H1 (cell line): ENCODE results near the gene ARPP19. TPM values are rescaled to one million over a fixed set of nuclear protein-coding genes. Genes with fewer than 3 reads are reported as not detected.

Experiments used
- CTCF ChIA-PET: fragments of 300-600 bp; sonication (Branson Sonifier 250); formaldehyde crosslinking; loops from one replicate; lab custom pipeline; 2021; ENCODE audit not compliant: partially characterized antibody; lab: Charles Lee
- POLR2A ChIA-PET: fragments of 300-600 bp; sonication (Branson Sonifier 250); formaldehyde crosslinking; loops from one replicate; lab custom pipeline; 2021; ENCODE audit warnings: inconsistent platforms; ENCODE audit not compliant: partially characterized antibody; lab: Charles Lee
- DNase-seq, 2 experiments: peaks; one replicate each; pipeline versions ENCODE4 v3.0.0 to v3.0.0-alpha.2; 2010 to 2022; ENCODE audit warnings: low spot score in 2 of 2, low read depth in 1 of 2, mixed read lengths in 1 of 2
- FAIRE-seq: peaks from 2 replicates; lab custom pipeline; 2011; peaks lifted over from hg19 to GRCh38; lab: Jason Lieb, UNC
- H2AFZ ChIP-seq: 2 replicates; pipeline ENCODE4 v1.8.1; 2012; ENCODE audit warnings: low read length, inconsistent platforms
- H2AK5ac ChIP-seq: 2 replicates; pipeline ENCODE4 v1.6.1; 2013; ENCODE audit warnings: low read depth, low read length
- H2BK120ac ChIP-seq: replicated peaks from 2 replicates; pipeline ENCODE3; 2013; ENCODE audit warnings: low read depth, low read length, inconsistent platforms
- H2BK12ac ChIP-seq: 2 replicates; pipeline ENCODE4 v1.6.1; 2013; ENCODE audit warnings: low read depth, low read length
- H2BK15ac ChIP-seq: 2 replicates; pipeline ENCODE4 v1.6.1; 2013; ENCODE audit warnings: low read length
- H2BK20ac ChIP-seq: 2 replicates; pipeline ENCODE4 v1.6.1; 2013; ENCODE audit warnings: low read length
- H2BK5ac ChIP-seq: 2 replicates; pipeline ENCODE4 v1.6.1; 2013; ENCODE audit warnings: low read depth, low read length
- H3K14ac ChIP-seq: 2 replicates; pipeline ENCODE4 v1.6.1; 2013; ENCODE audit warnings: inconsistent platforms; ENCODE audit not compliant: insufficient read length
- H3K18ac ChIP-seq: 2 replicates; pipeline ENCODE4 v1.6.1; 2013; ENCODE audit warnings: low read length; ENCODE audit errors: extremely low read depth
- H3K23ac ChIP-seq: 2 replicates; pipeline ENCODE4 v1.6.1; 2013; ENCODE audit warnings: inconsistent platforms; ENCODE audit not compliant: insufficient read length
- H3K23me2 ChIP-seq: 2 replicates; pipeline ENCODE4 v1.6.1; 2013; ENCODE audit warnings: low read depth, low read length
- H3K27ac ChIP-seq: 2 replicates; pipeline ENCODE4 v1.6.1; 2011; ENCODE audit warnings: low read depth, low read length, inconsistent platforms
- H3K27me3 ChIP-seq, 4 experiments: replicated peaks in 1 of 4; 1 replicate in 1 of 4; 2 replicates in 3 of 4; pipeline versions ENCODE4 v1.6.1 to v1.8.1; 2011 to 2013; ENCODE audit warnings: low read length in 3 of 4, mild to moderate bottlenecking in 3 of 4, inconsistent platforms in 2 of 4, mixed read lengths in 2 of 4, moderate library complexity in 1 of 4; ENCODE audit not compliant: control insufficient read depth in 3 of 4, insufficient read depth in 3 of 4; ENCODE audit errors: extremely low read depth in 1 of 4
- H3K36me3 ChIP-seq, 4 experiments: 2 replicates each; pipeline versions ENCODE4 v1.6.1 to v1.8.1; 2011 to 2013; ENCODE audit warnings: mild to moderate bottlenecking in 4 of 4, low read length in 3 of 4, moderate library complexity in 2 of 4, control low read depth in 1 of 4, inconsistent platforms in 1 of 4; ENCODE audit not compliant: insufficient read depth in 4 of 4, control insufficient read depth in 2 of 4
- H3K4ac ChIP-seq: replicated peaks from 2 replicates; pipeline ENCODE3; 2013; ENCODE audit warnings: low read length, low read depth, mixed read lengths, inconsistent platforms; ENCODE audit not compliant: insufficient read length
- H3K4me1 ChIP-seq, 4 experiments: replicated peaks in 1 of 4; 1 replicate in 1 of 4; 2 replicates in 3 of 4; pipeline versions ENCODE4 v1.6.1 to v1.8.1; 2011 to 2013; ENCODE audit warnings: low read length in 3 of 4, inconsistent platforms in 2 of 4, mixed read lengths in 1 of 4; ENCODE audit not compliant: insufficient read depth in 4 of 4, control insufficient read depth in 3 of 4
- H3K4me2 ChIP-seq, 2 experiments: 2 replicates each; pipeline versions ENCODE4 v1.6.1 to v1.8.1; 2011 to 2013; ENCODE audit warnings: low read depth in 2 of 2, low read length in 2 of 2, control low read depth in 1 of 2, inconsistent platforms in 1 of 2, mild to moderate bottlenecking in 1 of 2; ENCODE audit not compliant: insufficient read depth in 1 of 2
- H3K4me3 ChIP-seq, 4 experiments: fragments of 200-600, 300-600 bp in 1 of 4; sonication (generic), shearing (Covaris generic), sonication (Bioruptor Twin) in 1 of 4; 2 replicates each; pipeline versions ENCODE4 v1.5.1 to v1.8.1; 2011 to 2016; ENCODE audit warnings: low read length in 4 of 4, low read depth in 3 of 4, control low read depth in 2 of 4, inconsistent platforms in 2 of 4, mild to moderate bottlenecking in 2 of 4, mixed read lengths in 1 of 4, moderate library complexity in 1 of 4; ENCODE audit not compliant: insufficient read depth in 2 of 4; ENCODE audit errors: extremely low read depth in 1 of 4
- H3K56ac ChIP-seq: replicated peaks from 2 replicates; pipeline ENCODE3; 2013; ENCODE audit warnings: low read depth, mild to moderate bottlenecking, mixed read lengths, low read length, inconsistent platforms; ENCODE audit not compliant: insufficient read length
- H3K79me1 ChIP-seq: 2 replicates; pipeline ENCODE4 v1.6.1; 2013; ENCODE audit warnings: low read depth, low read length, control low read depth
- H3K79me2 ChIP-seq, 2 experiments: 2 replicates each; pipeline versions ENCODE4 v1.6.1 to v1.8.1; 2012 to 2013; ENCODE audit warnings: low read length in 2 of 2, mild to moderate bottlenecking in 2 of 2, inconsistent platforms in 1 of 2; ENCODE audit not compliant: insufficient read depth in 2 of 2, control insufficient read depth in 1 of 2
- H3K9ac ChIP-seq, 4 experiments: replicated peaks in 1 of 4; 1 replicate in 1 of 4; 2 replicates in 3 of 4; pipeline versions ENCODE4 v1.6.1 to v1.8.1; 2011 to 2013; ENCODE audit warnings: low read depth in 3 of 4, low read length in 3 of 4, control low read depth in 2 of 4, mild to moderate bottlenecking in 2 of 4, moderate library complexity in 2 of 4, inconsistent platforms in 1 of 4; ENCODE audit errors: extremely low read depth in 1 of 4
- H3K9me3 ChIP-seq, 2 experiments: 2 replicates each; pipeline versions ENCODE4 v1.6.1 to v1.8.1; 2012 to 2013; ENCODE audit warnings: mild to moderate bottlenecking in 2 of 2, moderate library complexity in 2 of 2, control low read depth in 1 of 2, inconsistent platforms in 1 of 2, low read depth in 1 of 2, low read length in 1 of 2, mixed read lengths in 1 of 2; ENCODE audit not compliant: insufficient read depth in 2 of 2
- H4K20me1 ChIP-seq, 2 experiments: replicated peaks in 1 of 2; 2 replicates each; pipeline versions ENCODE3 to v1.8.1; 2011 to 2013; ENCODE audit warnings: inconsistent platforms in 2 of 2, low read length in 2 of 2, mild to moderate bottlenecking in 1 of 2; ENCODE audit not compliant: insufficient read depth in 2 of 2, control insufficient read depth in 1 of 2
- H4K5ac ChIP-seq: 2 replicates; pipeline ENCODE4 v1.6.1; 2013; ENCODE audit warnings: low read length, low read depth, mixed read lengths, inconsistent platforms; ENCODE audit not compliant: insufficient read length
- H4K8ac ChIP-seq: 2 replicates; pipeline ENCODE4 v1.8.0; 2013; ENCODE audit warnings: mild to moderate bottlenecking, moderate library complexity, low read length, inconsistent platforms; ENCODE audit not compliant: insufficient read depth; ENCODE audit errors: extremely low read depth
- H4K91ac ChIP-seq: replicated peaks from 2 replicates; pipeline ENCODE3; 2013; ENCODE audit warnings: low read length, mixed read lengths, inconsistent platforms; ENCODE audit not compliant: insufficient read length
- BCL11A ChIP-seq, 2 experiments: IDR thresholded peaks; one replicate each; pipeline ENCODE4 v1.6.1; 2011; ENCODE audit warnings: low read depth in 2 of 2, low read length in 2 of 2, mild to moderate bottlenecking in 2 of 2
- FOSL1 ChIP-seq: IDR thresholded peaks from 2 replicates; pipeline ENCODE4 v1.6.1; 2011; ENCODE audit warnings: mild to moderate bottlenecking, low read depth, low read length, moderate library complexity; ENCODE audit not compliant: insufficient read depth
- JUN ChIP-seq: IDR thresholded peaks from 2 replicates; pipeline ENCODE4 v1.6.1; 2011; ENCODE audit warnings: low read depth, mild to moderate bottlenecking, improper control_type of control experiment, low read length
- KDM1A ChIP-seq: fragments of 200-600, 300-600 bp; sonication (generic); IDR thresholded peaks from 2 replicates; pipeline ENCODE4 v1.7.1; 2016; ENCODE audit warnings: mild to moderate bottlenecking, low read length, borderline replicate concordance
- SP4 ChIP-seq: IDR thresholded peaks from 2 replicates; pipeline ENCODE4 v1.6.1; 2012; ENCODE audit warnings: low read length, inconsistent platforms
- USF2 ChIP-seq: IDR thresholded peaks from 2 replicates; pipeline ENCODE4 v1.6.1; 2011; ENCODE audit warnings: low read length, improper control_type of control experiment
- WGBS, 2 experiments: shearing (Covaris generic) in 1 of 2; methylation state at CpG; one replicate each; pipeline versions ENCODE4 v1.1.6 to v1.1.7; 2013 to 2015; ENCODE audit warnings: low lambda C conversion rate in 2 of 2, mixed read lengths in 2 of 2, inconsistent platforms in 1 of 2, low coverage in 1 of 2, missing lambda C conversion rate in 1 of 2; ENCODE audit not compliant: insufficient replicate concordance in 2 of 2, insufficient coverage in 1 of 2, insufficient read length in 1 of 2; ENCODE audit errors: extremely low coverage in 1 of 2, missing lambda C conversion rate in 1 of 2; 5-methylcytosine and 5-hydroxymethylcytosine counted together
- polyA plus RNA-seq, 7 experiments: library from polyadenylated mRNA; depleted of rRNA in 3 of 7; stranded (reverse) in 5 of 7; unstranded in 2 of 7; fragments of >200 nt in 5 of 7; fragments of 200-250 nt in 2 of 7; gene quantifications; 1 replicate in 5 of 7; 2 replicates in 1 of 7; 4 replicates in 1 of 7; pipeline versions ENCODE4 v1.2.1 to v1.2.3, GENCODE V29; 2011 to 2013; ENCODE audit warnings: missing spikeins in 2 of 7, mixed read lengths in 2 of 7
- total RNA-seq: library from RNA; stranded (reverse); fragmentation: NEBNext Ultra II Directional; extraction: Animal tissue kit (Norgen Biotek cat#: 25700); gene quantifications from 2 replicates; pipeline ENCODE4 v1.2.1, GENCODE V29; 2021

The ARPP19 gene
- total and polyA plus RNA-seq, 2 of the 8 experiments (the other 6 are each of a cell fraction or from before 2014, with no cell fraction given) = 81.9 to 274 TPM

- ChIA-PET POLR2A (interaction anchor here (0.8 kb wide), 1 partner anchor 23 kb away, joined by 3 read pairs; no protein-coding TSS in a partner anchor), CTCF (interaction anchor here (0.5 to 1.8 kb wide), 3 partner anchors 12 to 252 kb away, joined by 3 to 4 read pairs (median 3); no protein-coding TSS in a partner anchor)
- no peak overlapping the region for H3K4me3 ChIP-seq
- H4K8ac ChIP-seq = no peak overlapping the region
- no peak overlapping the region for H2BK20ac ChIP-seq
- H3K79me2 ChIP-seq = peaks cover 0 to 14% of the 10 kb centered on the region in 2 experiments; a peak in 1 of 4 replicates
- no peak overlapping the region for H3K14ac ChIP-seq
- no peak overlapping the region for H2BK15ac ChIP-seq
- no peaks in the 10 kb centered on the region for H3K9me3 ChIP-seq
- no peaks in the 10 kb centered on the region for H3K23me2 ChIP-seq
- no peak overlapping the region for H3K23ac ChIP-seq
- FAIRE-seq (no peak), DNase-seq (no peak)
- no peak overlapping the region for H3K27ac ChIP-seq
- TF ChIP-seq BCL11A (IDR thresholded peaks at IDR 0.05; ENCODE audit: low read depth in 2 of 2, low read length in 2 of 2) (no peak), SP4 (no peak), USF2 (no peak), KDM1A (no peak), JUN (no peak), FOSL1 (no peak)
- no peaks in the 10 kb centered on the region for H3K27me3 ChIP-seq
- no peak overlapping the region for H4K5ac ChIP-seq
- no peak overlapping the region for H2BK12ac ChIP-seq
- no peak overlapping the region for H2AFZ ChIP-seq
- no peak overlapping the region for H2BK5ac ChIP-seq
- H3K36me3 ChIP-seq = no peaks in the 10 kb centered on the region
- no peaks in the 10 kb centered on the region; the same call in 1 of the 2 replicates for H3K79me1 ChIP-seq
- H3K56ac ChIP-seq = no peak overlapping the region
- no peak overlapping the region for H3K9ac ChIP-seq
- no peak overlapping the region for H3K18ac ChIP-seq
- no peaks in the 10 kb centered on the region for H4K20me1 ChIP-seq
- 79% methylated on average over 6 of the region's 6 CpGs; no CpG with 5 or more reads in 1 of the 2 experiments for WGBS, 2 experiments
- no peak overlapping the region for H4K91ac ChIP-seq
- H2AK5ac ChIP-seq = no peak overlapping the region
- H3K4me2 ChIP-seq = no peak overlapping the region
- H3K4me1 ChIP-seq = no peaks in the 10 kb centered on the region
- H2BK120ac ChIP-seq = no peak overlapping the region
- H3K4ac ChIP-seq = no peak overlapping the region
Measured at GRCh38 chr15:52506549-52506948, 62.3 kb downstream of the ARPP19 start.
